Cardiac atrium fibroblast (primary cell): ENCODE measurements around the gene DRGX. TPM values are rescaled to one million over a fixed set of nuclear protein-coding genes. Genes with fewer than 3 reads are reported as not detected.

Source experiments
- total RNA-seq: library from RNA; depleted of rRNA; stranded (reverse); fragments of >200 nt; gene quantifications from 2 replicates; pipeline ENCODE4 v1.2.3, GENCODE V29; 2015

The DRGX gene
- total RNA-seq: not detected in 2 replicates

GRCh38 chr10:49395741-49396665 is at the start of gene DRGX:
Gene DRGX, minus strand, starts transcription at chr10:49396089. Its CDS starts 649 bp downstream, at chr10:49395440.

Other genes with a start within 250 kb of the DRGX start
- gene TMEM273, start 207.7 kb downstream of the DRGX start, total RNA-seq: not detected in 2 replicates
- gene C10orf71, start 96.9 kb downstream of the DRGX start, total RNA-seq: not detected in 2 replicates
- gene ERCC6, start 143.0 kb upstream of the DRGX start, total RNA-seq: 35.4 and 58.8 TPM in 2 replicates
- gene SLC18A3, start 214.2 kb upstream of the DRGX start, total RNA-seq: 1.3 TPM in 1 of 2 replicates, not detected in the other
- not detected in 2 replicates for gene CHAT, start 217.9 kb upstream of the DRGX start, total RNA-seq